SK-N-SH treated with all-trans-retinoic acid at 6 μM for 48 hours (cell line): ENCODE measurements around the gene RAET1G.

Experiments
- ARNTL ChIP-seq: fragments of 450-650 bp; formaldehyde crosslinking; IDR thresholded peaks from 2 replicates; pipeline ENCODE4 v1.5.0; 2020; ENCODE audit warnings: low read depth, mild to moderate bottlenecking, moderate library complexity, borderline replicate concordance
- BACH2 ChIP-seq: fragments of 250-450 bp; sonication (Bioruptor Pico); IDR thresholded peaks from 2 replicates; pipeline ENCODE4 v1.9.0; 2021; ENCODE audit warnings: mild to moderate bottlenecking, borderline replicate concordance
- CREB5 ChIP-seq: fragments of 250-450 bp; sonication (Bioruptor Pico); IDR thresholded peaks from 2 replicates; pipeline ENCODE4 v1.5.1; 2020; ENCODE audit warnings: low read depth, mild to moderate bottlenecking, moderate library complexity
- CSDC2 ChIP-seq: fragments of 250-450 bp; sonication (Bioruptor Pico); IDR thresholded peaks from 2 replicates; pipeline ENCODE4 v1.5.0; 2020; ENCODE audit warnings: mild to moderate bottlenecking, moderate library complexity
- ISL1 ChIP-seq: fragments of 250-450 bp; sonication (Bioruptor Pico); IDR thresholded peaks from 2 replicates; pipeline ENCODE4 v2.1.2; 2022; ENCODE audit warnings: mild to moderate bottlenecking, moderate library complexity
- PATZ1 ChIP-seq: fragments of 250-450 bp; sonication (Bioruptor Pico); IDR thresholded peaks from 2 replicates; pipeline ENCODE4 v1.8.0; 2020; ENCODE audit warnings: mild to moderate bottlenecking, moderate library complexity, borderline replicate concordance
- POU6F1 ChIP-seq: fragments of 250-450 bp; sonication (Bioruptor Pico); IDR thresholded peaks from 2 replicates; pipeline ENCODE4 v1.8.0; 2021; ENCODE audit warnings: low read depth, mild to moderate bottlenecking, moderate library complexity, borderline replicate concordance
- RARB ChIP-seq: fragments of 250-450 bp; sonication (Bioruptor Pico); IDR thresholded peaks from 2 replicates; pipeline ENCODE4 v1.8.0; 2021; ENCODE audit warnings: mild to moderate bottlenecking, moderate library complexity
- TOX ChIP-seq: fragments of 250-450 bp; sonication (Bioruptor Pico); IDR thresholded peaks from 2 replicates; pipeline ENCODE4 v1.8.0; 2021; ENCODE audit warnings: mild to moderate bottlenecking, moderate library complexity, borderline replicate concordance
- TSHZ2 ChIP-seq: fragments of 250-450 bp; sonication (Bioruptor Pico); IDR thresholded peaks from 2 replicates; pipeline ENCODE4 v1.5.0; 2020; ENCODE audit warnings: mild to moderate bottlenecking, moderate library complexity
- ZC3H10 ChIP-seq: fragments of 250-450 bp; sonication (Bioruptor Pico); IDR thresholded peaks from 2 replicates; pipeline ENCODE4 v1.5.1; 2021; ENCODE audit warnings: mild to moderate bottlenecking, moderate library complexity
- ZFP3 ChIP-seq: fragments of 250-450 bp; sonication (Bioruptor Pico); IDR thresholded peaks from 2 replicates; pipeline ENCODE4 v1.5.0; 2020; ENCODE audit warnings: mild to moderate bottlenecking, moderate library complexity
- ZNF70 ChIP-seq: fragments of 450-650 bp; formaldehyde crosslinking; IDR thresholded peaks from 2 replicates; pipeline ENCODE4 v1.5.0; 2020; ENCODE audit warnings: mild to moderate bottlenecking, moderate library complexity

GRCh38 chr6:149881860-149882259, 41.1 kb downstream of the RAET1G start:
- TF ChIP-seq ZFP3 (no peak), POU6F1 (CRISPR knock-in tag) (no peak), PATZ1 (CRISPR knock-in tag) (no peak), ARNTL (CRISPR knock-in tag) (no peak), ISL1 (no peak), CREB5 (CRISPR knock-in tag) (no peak), ZC3H10 (CRISPR knock-in tag) (no peak), ZNF70 (CRISPR knock-in tag) (no peak), RARB (CRISPR knock-in tag) (no peak), TOX (no peak), CSDC2 (CRISPR knock-in tag) (no peak), BACH2 (CRISPR knock-in tag) (no peak), TSHZ2 (no peak)
